ENCODE results near the gene STYXL2. TPM values are rescaled to one million over a fixed set of nuclear protein-coding genes. Genes with fewer than 3 reads are reported as not detected.

The STYXL2 gene
- total and polyA plus RNA-seq, 2 of the 4 experiments (the other 2 are of a cell fraction) = not detected

DNA sequence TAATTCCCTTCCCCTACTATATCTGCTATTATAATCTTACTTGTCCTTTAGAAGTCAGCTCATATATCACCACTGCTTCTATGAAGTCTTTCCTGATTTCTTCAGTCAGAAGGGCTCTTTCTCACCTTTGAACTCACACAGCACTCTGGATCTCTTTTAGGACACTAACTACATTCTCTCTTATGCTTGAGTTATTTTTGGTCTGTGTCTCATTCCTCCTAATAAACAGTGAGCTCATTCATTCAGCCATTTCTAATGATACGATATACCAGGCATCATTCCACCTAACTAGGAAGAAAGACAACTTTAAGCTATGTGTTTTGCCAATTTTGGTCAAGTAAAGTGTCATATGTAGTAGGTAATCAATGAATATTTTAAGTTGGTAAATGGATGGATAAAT, 1.2 kb upstream of the STYXL2 start:
- H2AFZ ChIP-seq (replicated peaks; ENCODE audit: low read length, poor library complexity) = no peak overlapping the region
- H4K8ac ChIP-seq (ENCODE audit: low read depth in 2 of 2, low read length in 2 of 2) = no peak overlapping the region
- no peak overlapping the region for H3K4ac ChIP-seq (ENCODE audit: low read depth, low read length)
- no peak overlapping the region for H3K27ac ChIP-seq (ENCODE audit: insufficient read depth, low read length)
- ATAC-seq (ENCODE audit: low read depth) (no peak), DNase-seq (no peak)
- no peak overlapping the region for H2AK9ac ChIP-seq (replicated peaks; ENCODE audit: low read depth, low read length, poor library complexity)
- H3K4me3 ChIP-seq (ENCODE audit: insufficient read depth, low read depth, low read length) = no peak overlapping the region
- H4K5ac ChIP-seq (ENCODE audit: low read depth, low read length) = no peak overlapping the region
- H2BK20ac ChIP-seq (ENCODE audit: low read depth, low read length) = no peak overlapping the region
- H3K4me1 ChIP-seq (ENCODE audit: control insufficient read depth, insufficient read depth, low read length) = no peaks in the 10 kb centered on the region
- WGBS, 2 experiments (ENCODE audit: extremely low coverage in 2 of 2, insufficient read length in 1 of 2) = no CpG with 5 or more reads among the region's 1 CpG
- H3K36me3 ChIP-seq (ENCODE audit: control insufficient read depth, insufficient read depth, low read length) = no peaks in the 10 kb centered on the region
- CTCF ChIA-PET = no interaction called here
- H4K20me1 ChIP-seq (ENCODE audit: insufficient read depth, low read length) = no peaks in the 10 kb centered on the region
- no peak overlapping the region for H3K18ac ChIP-seq (ENCODE audit: low read depth, low read length)
- no peak overlapping the region for H2AK5ac ChIP-seq (ENCODE audit: low read depth, low read length)
- no peak overlapping the region for H3K9ac ChIP-seq (ENCODE audit: low read depth, low read length)
- intact Hi-C loops (cut with micrococcal nuclease) = no loop called here
- H3K79me1 ChIP-seq (ENCODE audit: low read depth in 1 of 2, low read length in 2 of 2) = no peaks in the 10 kb centered on the region
- no peaks in the 10 kb centered on the region for H3K9me1 ChIP-seq (ENCODE audit: insufficient read depth, low read length)
- TF ChIP-seq RCOR1 (IDR thresholded peaks at IDR 0.05; ENCODE audit: insufficient replicate concordance, low read length) (no peak), FOS (IDR thresholded peaks at IDR 0.05; ENCODE audit: low read depth, low read length) (no peak), MAFK (IDR thresholded peaks at IDR 0.05; ENCODE audit: low read depth, low read length) (no peak), CTCF (conservative IDR thresholded peaks at IDR 0.05; ENCODE audit: low read depth, low read length) (no peak)
- no peaks in the 10 kb centered on the region for H3K9me3 ChIP-seq (ENCODE audit: control insufficient read depth, insufficient read depth, low read length)
- H2BK5ac ChIP-seq (ENCODE audit: low read depth, low read length, poor library complexity, severe bottlenecking) = no peak overlapping the region
- no peak overlapping the region for H4K91ac ChIP-seq (ENCODE audit: insufficient read depth, low read depth, low read length)
- no peak overlapping the region for H2BK120ac ChIP-seq (ENCODE audit: low read depth, low read length)
- H3K56ac ChIP-seq (ENCODE audit: extremely low read depth, insufficient read depth, low read length) = no peak overlapping the region
- H3K27me3 ChIP-seq (ENCODE audit: control insufficient read depth, insufficient read depth, low read length) = no peaks in the 10 kb centered on the region
- H3K4me2 ChIP-seq (ENCODE audit: low read depth, low read length) = no peak overlapping the region
- POLR2A ChIA-PET (ENCODE audit: unreplicated experiment) = no interaction called here
- dilution Hi-C loops (cut with HindIII; ENCODE audit: low sequenced_read_pairs, unreplicated experiment) = no loop called here
- in situ Hi-C loops (cut with MboI; ENCODE audit: low sequenced_read_pairs) = no loop called here
- no TSS peak for BruUV-seq (replicated peaks)
- H3K23ac ChIP-seq (ENCODE audit: low read depth, low read length) = no peak overlapping the region
- H2BK15ac ChIP-seq (ENCODE audit: low read depth, low read length) = no peak overlapping the region
- H3K14ac ChIP-seq (replicated peaks; ENCODE audit: low read depth, low read length) = no peak overlapping the region

Measured in IMR-90 (cell line).